ENCODE results near the gene GBP7. TPM values are rescaled to one million over a fixed set of nuclear protein-coding genes. Genes with fewer than 3 reads are reported as not detected.

GBP7 gene
- polyA plus RNA-seq, 1 donor from 2014 or later, result not detected

DNA sequence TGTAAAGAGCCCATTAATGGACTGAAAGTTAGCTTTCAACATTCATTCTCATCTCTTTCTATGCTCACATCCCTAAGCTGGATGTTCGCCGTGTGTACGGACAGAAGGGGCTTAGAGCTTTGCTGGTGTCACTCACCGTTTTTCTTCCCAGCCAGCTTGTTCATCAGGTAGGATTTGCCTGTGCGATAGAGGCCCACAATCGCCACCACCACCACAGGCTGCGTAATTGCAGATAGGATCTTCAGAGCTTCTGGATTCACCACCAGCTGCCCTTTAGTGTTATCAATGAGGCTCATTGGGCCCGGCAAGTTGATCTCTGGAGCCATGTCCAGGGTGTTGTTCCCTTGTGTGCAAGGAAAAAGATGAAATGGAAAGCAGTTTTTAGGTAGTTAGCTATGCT, 54.2 kb downstream of the GBP7 start:
- H3K27me3 Mint-ChIP-seq, result no peaks in the 10 kb centered on the region
- H3K4me1 Mint-ChIP-seq, result peaks cover 13 to 26% (median 26%) of the 10 kb centered on the region in 3 donors
- no peak overlapping the region for H3K27ac Mint-ChIP-seq
- H3K9me3 Mint-ChIP-seq, result no peaks in the 10 kb centered on the region
- H3K36me3 Mint-ChIP-seq, result no peaks in the 10 kb centered on the region
- H3K4me3 Mint-ChIP-seq, result no peak overlapping the region

DNA sequence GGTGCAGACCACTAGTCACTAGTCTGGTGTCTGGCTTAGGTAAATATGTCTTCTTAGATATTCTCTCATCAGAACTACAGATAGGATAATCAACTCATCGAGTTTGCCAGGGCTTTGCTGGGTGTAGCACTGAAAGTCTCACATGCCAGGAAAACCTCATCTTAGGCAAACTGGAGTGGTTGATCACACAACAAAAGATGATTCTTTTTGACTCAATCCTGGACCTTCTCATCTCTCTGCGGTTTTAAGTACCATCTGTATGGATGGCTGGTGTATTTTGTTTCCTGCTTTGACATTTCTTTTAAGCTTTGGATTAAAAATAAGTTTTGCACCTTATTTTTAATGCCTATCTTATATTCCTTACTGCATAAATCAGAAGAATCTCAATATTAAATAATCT, 61.1 kb downstream of the GBP7 start:
- H3K27ac Mint-ChIP-seq, result no peak overlapping the region
- no peaks in the 10 kb centered on the region for H3K4me1 Mint-ChIP-seq
- H3K4me3 Mint-ChIP-seq, result no peak overlapping the region
- H3K36me3 Mint-ChIP-seq, result peaks cover 3% of the 10 kb centered on the region
- H3K9me3 Mint-ChIP-seq, result no peaks in the 10 kb centered on the region
- H3K27me3 Mint-ChIP-seq, result no peaks in the 10 kb centered on the region

DNA sequence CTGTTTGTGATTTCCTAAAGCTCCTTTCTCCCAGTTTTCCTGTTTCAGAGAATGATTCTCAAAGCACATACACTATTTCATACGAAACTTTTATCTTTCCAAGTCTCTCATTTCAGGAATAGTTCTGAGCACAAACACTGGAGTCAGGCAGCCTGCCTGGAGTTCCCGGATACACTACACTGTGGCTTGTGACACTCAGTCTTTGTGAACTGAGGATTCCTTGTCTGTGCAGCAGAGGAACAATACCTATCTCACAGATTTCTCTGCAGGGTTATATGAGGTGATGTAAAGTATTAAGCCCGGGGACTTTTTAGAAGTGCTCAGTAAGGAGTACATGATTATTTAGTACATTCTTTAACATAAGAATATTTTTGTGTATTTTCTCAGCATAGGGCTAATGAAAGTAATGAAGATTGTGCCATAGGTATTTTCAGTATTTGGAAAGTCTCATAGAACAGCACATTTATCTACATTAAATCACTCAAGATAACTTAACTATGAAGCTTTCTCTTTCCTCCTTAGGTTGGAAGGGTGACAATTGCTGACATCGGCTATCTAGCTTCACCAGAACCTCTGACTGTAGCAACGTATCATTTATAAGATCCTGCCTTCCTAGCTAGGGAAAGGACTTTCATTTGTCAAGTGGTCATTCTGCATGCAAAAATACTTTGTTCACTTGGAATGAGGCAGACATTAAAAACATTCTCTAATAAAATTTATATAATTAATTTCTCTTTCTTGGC, 62.8 kb downstream of the GBP7 start:
- Mint-ChIP-seq H3K27ac (no peak overlapping the region), H3K9me3 (no peaks in the 10 kb centered on the region), H3K4me1 (no peaks in the 10 kb centered on the region), H3K4me3 (no peak overlapping the region), H3K27me3 (no peaks in the 10 kb centered on the region), H3K36me3 (peaks cover 6% of the 10 kb centered on the region)

DNA sequence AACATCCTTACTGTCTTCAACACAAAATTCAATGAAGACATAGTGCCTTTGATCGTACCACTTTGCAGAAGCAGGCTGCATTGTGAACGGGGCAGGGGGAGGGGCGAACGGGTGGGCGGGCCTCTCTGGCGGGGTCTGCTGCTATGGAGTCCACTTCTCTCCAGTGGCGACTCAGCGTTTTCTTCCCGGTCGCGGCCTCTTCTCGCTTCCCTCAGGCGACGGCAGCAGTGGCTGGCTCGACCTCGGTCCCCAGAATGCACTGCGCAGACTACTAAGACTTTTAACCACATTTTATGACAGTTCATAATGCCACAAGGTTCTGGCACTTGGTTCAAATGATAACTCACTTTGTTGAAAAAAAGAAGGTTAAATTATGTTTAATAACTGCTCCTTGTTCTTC, 71.1 kb downstream of the GBP7 start:
- Mint-ChIP-seq H3K4me3 (no peak overlapping the region), H3K27me3 (peaks cover 4% of the 10 kb centered on the region), H3K27ac (no peak overlapping the region), H3K36me3 (peaks cover 9% of the 10 kb centered on the region), H3K9me3 (no peaks in the 10 kb centered on the region), H3K4me1 (peaks cover 0 to 1% (median 0%) of the 10 kb centered on the region in 3 donors)

DNA sequence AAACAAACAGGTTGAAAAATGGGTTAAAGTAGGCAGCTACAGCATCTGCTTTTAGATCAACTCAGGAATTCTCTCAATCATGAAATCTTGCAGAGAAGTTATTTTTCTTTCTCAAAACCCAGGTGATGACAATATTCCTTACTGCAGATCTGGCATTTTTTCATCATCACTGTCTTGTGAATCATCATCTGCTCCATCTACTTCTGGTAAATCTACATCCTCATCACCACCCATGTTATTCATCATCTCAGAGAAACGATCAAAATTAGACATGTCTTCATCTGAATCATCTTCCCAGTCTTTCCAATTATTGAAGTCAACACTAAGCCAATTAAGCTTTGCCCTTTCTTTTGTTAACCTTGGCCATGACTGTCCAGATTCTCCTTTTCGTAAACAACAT, 71.7 kb downstream of the GBP7 start:
- Mint-ChIP-seq H3K36me3 (peaks cover 9% of the 10 kb centered on the region), H3K4me1 (peaks cover 0 to 1% (median 0%) of the 10 kb centered on the region in 3 donors), H3K27ac (no peak overlapping the region), H3K9me3 (peaks cover 0 to 2% (median 0%) of the 10 kb centered on the region in 3 donors), H3K4me3 (no peak overlapping the region), H3K27me3 (peaks cover 4% of the 10 kb centered on the region)

DNA sequence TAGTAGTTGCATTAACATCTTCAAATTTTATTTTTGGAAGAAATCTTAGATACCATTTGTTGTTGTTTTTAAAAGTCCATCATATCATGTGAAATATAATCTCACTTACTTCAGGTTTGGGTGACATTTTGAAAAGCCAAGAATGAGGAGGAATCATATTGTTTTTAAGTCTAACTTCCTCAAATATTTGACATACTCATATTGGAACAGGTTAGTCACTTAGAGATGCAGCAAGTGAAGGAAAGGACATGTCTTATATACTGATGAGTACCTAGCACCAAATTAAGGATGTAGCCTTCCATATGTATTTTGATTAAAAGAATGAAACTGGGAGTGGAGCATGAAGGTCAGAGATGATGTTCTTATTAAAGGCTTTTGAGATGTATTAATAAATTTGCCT, 73.8 kb downstream of the GBP7 start:
- H3K4me1 Mint-ChIP-seq, result peaks cover 0 to 1% (median 0%) of the 10 kb centered on the region in 3 donors
- no peak overlapping the region for H3K4me3 Mint-ChIP-seq
- H3K9me3 Mint-ChIP-seq, result peaks cover 2 to 4% (median 2%) of the 10 kb centered on the region in 3 donors
- peaks cover 4% of the 10 kb centered on the region for H3K27me3 Mint-ChIP-seq
- peaks cover 5% of the 10 kb centered on the region for H3K36me3 Mint-ChIP-seq
- H3K27ac Mint-ChIP-seq, result no peak overlapping the region

DNA sequence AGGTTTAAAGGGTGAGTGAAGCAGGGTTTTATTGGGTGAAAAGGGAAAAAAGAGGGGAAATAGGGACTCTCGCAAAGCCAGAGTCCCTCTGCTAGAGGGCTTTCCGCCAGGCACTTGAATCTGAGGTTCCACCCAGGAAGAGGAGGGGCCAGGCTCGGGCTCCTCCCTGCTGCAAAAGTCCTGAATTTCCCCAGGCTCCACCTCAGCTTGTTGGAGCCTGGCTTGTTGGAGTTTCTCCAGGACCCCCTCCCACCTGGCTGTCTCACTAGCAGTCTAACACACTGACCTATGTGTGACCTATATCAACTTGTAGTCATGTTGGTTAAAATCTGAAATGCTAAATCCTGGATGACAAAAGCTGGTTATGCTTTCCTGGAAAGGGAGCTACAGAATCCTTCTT, 75.4 kb downstream of the GBP7 start:
- Mint-ChIP-seq H3K27ac (no peak overlapping the region), H3K4me3 (no peak overlapping the region), H3K27me3 (peaks cover 4% of the 10 kb centered on the region), H3K9me3 (peaks cover 2 to 12% (median 4%) of the 10 kb centered on the region in 3 donors), H3K36me3 (no peaks in the 10 kb centered on the region), H3K4me1 (no peaks in the 10 kb centered on the region)

DNA sequence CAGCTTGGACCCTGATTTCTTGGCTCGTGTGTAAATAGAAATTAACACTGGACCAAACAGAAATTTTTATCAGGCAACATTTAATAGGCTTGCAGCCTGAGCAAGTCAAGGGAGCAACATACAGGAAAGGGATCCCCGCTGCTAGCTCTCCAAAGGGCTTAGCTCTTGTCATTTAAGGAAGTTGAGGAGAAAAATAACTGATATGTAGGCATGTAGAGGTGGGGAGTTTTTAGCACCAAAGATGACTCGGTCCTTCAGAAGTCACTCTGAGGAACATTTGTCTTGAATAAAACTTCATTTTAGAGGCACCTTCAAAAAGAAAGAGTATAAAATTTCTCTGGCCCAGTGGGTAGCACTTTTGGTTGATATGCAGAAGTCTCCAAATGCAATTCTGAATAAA, 76.9 kb downstream of the GBP7 start:
- Mint-ChIP-seq H3K4me1 (no peaks in the 10 kb centered on the region), H3K27ac (no peak overlapping the region), H3K4me3 (no peak overlapping the region), H3K36me3 (no peaks in the 10 kb centered on the region), H3K27me3 (peaks cover 4% of the 10 kb centered on the region), H3K9me3 (peaks cover 2 to 12% (median 4%) of the 10 kb centered on the region in 3 donors)

DNA sequence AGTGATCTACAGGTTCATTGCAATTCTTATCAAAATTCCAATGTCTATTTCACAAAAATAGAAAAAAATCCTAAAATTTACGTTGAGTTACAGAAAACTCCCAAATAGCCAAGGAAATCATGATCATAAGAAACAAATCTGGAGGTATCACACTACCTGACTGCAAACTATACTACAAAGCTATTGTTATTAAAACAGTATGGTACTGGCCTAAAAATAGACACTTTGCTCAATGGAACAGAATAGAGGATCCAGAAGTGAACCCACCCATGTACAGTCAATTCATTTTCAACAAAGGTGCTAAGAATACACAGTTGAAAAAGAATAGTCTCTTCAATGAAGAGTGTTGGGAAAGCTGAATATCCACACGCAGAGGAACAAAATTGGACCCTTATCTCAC, 80.1 kb downstream of the GBP7 start:
- no peak overlapping the region for H3K27ac Mint-ChIP-seq
- peaks cover 2 to 12% (median 4%) of the 10 kb centered on the region in 3 donors for H3K9me3 Mint-ChIP-seq
- no peak overlapping the region for H3K4me3 Mint-ChIP-seq
- no peaks in the 10 kb centered on the region for H3K4me1 Mint-ChIP-seq
- peaks cover 2% of the 10 kb centered on the region for H3K27me3 Mint-ChIP-seq
- peaks cover under 1% of the 10 kb centered on the region for H3K36me3 Mint-ChIP-seq

DNA sequence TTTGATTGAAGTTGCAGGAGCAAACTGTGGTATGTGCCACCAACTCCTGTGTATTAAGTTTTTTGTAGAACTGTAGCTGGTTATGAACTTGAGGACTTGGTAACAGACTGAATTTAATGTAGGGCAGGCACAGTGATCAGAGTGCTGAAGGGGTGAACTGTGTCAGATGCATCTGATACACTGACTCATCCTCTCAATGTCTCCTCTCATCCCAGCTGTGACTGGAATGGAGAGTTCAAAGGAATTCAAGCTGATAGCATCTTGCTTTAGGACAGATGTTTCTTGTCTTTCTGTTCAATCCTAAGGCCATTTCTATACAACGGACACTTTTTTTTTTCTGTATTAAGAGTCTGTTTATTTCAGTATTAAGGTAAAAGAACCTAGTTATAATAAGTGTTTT, 85.8 kb downstream of the GBP7 start:
- H3K9me3 Mint-ChIP-seq, result no peaks in the 10 kb centered on the region
- H3K4me3 Mint-ChIP-seq, result no peak overlapping the region
- no peak overlapping the region for H3K27ac Mint-ChIP-seq
- H3K36me3 Mint-ChIP-seq, result peaks cover 2% of the 10 kb centered on the region
- H3K27me3 Mint-ChIP-seq, result peaks cover 2% of the 10 kb centered on the region
- no peaks in the 10 kb centered on the region for H3K4me1 Mint-ChIP-seq

DNA sequence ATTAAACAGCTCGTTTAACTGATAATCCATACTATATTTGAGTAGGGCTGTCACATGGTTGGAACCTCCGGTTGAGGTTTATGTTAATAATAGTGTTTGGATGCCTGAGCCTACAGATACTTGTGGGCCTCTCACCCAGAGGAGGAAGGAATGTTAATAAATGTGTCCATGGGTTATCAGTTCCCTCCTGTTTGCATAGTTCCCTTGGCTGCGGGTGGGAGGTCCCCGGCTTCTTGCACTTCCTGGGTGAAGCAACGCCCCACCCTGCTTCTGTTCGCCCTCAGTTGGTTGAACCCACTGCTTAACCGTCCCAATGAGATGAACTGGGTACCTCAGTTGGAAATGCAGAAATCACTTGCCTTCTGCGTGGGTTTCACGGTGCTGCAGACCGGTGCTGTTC, 87.2 kb downstream of the GBP7 start:
- H3K4me3 Mint-ChIP-seq, result no peak overlapping the region
- H3K9me3 Mint-ChIP-seq, result peaks cover 0 to 7% (median 0%) of the 10 kb centered on the region in 3 donors
- no peak overlapping the region for H3K27ac Mint-ChIP-seq
- peaks cover 0 to 2% (median 0%) of the 10 kb centered on the region in 3 donors for H3K4me1 Mint-ChIP-seq
- peaks cover 2% of the 10 kb centered on the region for H3K27me3 Mint-ChIP-seq
- peaks cover 2% of the 10 kb centered on the region for H3K36me3 Mint-ChIP-seq

DNA sequence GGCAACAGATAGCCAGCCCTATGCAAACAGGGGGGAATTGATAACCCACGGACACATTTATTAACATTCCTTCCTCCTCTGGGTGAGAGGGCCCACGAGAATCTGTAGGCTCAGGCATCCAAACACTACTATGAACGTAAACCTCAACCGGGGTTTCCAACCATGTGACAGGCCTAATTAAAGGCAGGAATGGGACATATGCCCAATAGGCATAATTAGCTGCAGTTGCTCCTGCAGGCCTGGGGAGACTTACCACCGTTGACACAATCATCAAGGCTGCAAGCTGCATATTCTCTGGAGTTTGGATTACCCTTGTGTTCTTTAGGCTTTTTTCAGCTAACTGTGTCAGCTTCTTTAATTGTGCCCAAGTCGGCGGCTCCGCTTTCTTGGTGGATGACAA, 88.6 kb downstream of the GBP7 start:
- Mint-ChIP-seq H3K4me1 (peaks cover 0 to 2% (median under 1%) of the 10 kb centered on the region in 3 donors), H3K4me3 (no peak overlapping the region), H3K27ac (no peak overlapping the region), H3K27me3 (peaks cover under 1% of the 10 kb centered on the region), H3K9me3 (peaks cover 0 to 7% (median 0%) of the 10 kb centered on the region in 3 donors), H3K36me3 (peaks cover 2% of the 10 kb centered on the region)

DNA sequence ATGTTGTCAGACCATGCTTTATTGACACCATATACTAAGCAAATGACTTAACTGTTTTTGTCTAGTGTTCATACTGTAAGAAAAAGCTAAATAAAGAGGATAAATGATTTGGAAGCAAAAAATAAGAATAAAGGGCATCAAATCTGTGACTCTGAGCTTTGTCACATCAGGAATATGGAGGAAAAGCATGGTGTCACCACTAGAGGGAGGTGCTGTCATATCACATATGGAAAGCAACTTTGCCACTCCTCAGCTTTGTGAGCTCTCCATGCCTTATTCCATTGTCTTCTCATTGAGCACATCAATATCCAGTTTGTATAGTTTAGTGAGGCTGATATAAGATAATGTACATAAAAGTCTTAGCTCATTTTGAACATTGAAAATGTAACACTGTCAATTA, 90.0 kb downstream of the GBP7 start:
- Mint-ChIP-seq H3K27ac (no peak overlapping the region), H3K9me3 (peaks cover 0 to 7% (median 0%) of the 10 kb centered on the region in 3 donors), H3K4me1 (peaks cover 4 to 12% (median 6%) of the 10 kb centered on the region in 3 donors), H3K4me3 (no peak overlapping the region), H3K36me3 (peaks cover 2% of the 10 kb centered on the region), H3K27me3 (no peaks in the 10 kb centered on the region)

All from IgD-negative memory B cell (primary cell).